Ectodermal cell (in vitro differentiated cells): ENCODE measurements around the gene ZYG11A. TPM values are rescaled to one million over a fixed set of nuclear protein-coding genes. Genes with fewer than 3 reads are reported as not detected.
"Not testable (repeated sequence)": the region's sequence is repeated elsewhere in the genome, so short reads cannot be mapped to it uniquely, and the experiment has no call there.

Experiments used
- H3K27ac ChIP-seq: 2 replicates; pipeline ENCODE4 v1.7.0; 2013; ENCODE audit warnings: mild to moderate bottlenecking, low read depth, low read length; ENCODE audit not compliant: insufficient read depth, poor library complexity, severe bottlenecking
- H3K27me3 ChIP-seq: 2 replicates; pipeline ENCODE4 v1.7.0; 2013; ENCODE audit warnings: mild to moderate bottlenecking, low read length; ENCODE audit not compliant: insufficient read depth, control insufficient read depth, poor library complexity, severe bottlenecking
- H3K36me3 ChIP-seq: one replicate; pipeline ENCODE4 v1.7.0; 2013; ENCODE audit warnings: low read length; ENCODE audit not compliant: control insufficient read depth, insufficient read depth
- H3K4me1 ChIP-seq: one replicate; pipeline ENCODE4 v1.7.0; 2013; ENCODE audit warnings: low read length; ENCODE audit not compliant: control insufficient read depth, insufficient read depth
- H3K4me3 ChIP-seq: 2 replicates; pipeline ENCODE4 v1.7.0; 2013; ENCODE audit warnings: low read depth, low read length, control low read depth; ENCODE audit not compliant: insufficient read depth
- H3K9me3 ChIP-seq: 2 replicates; pipeline ENCODE4 v1.7.0; 2013; ENCODE audit warnings: mild to moderate bottlenecking, low read length, moderate library complexity; ENCODE audit not compliant: control insufficient read depth
- WGBS, 2 experiments: methylation state at CpG; one replicate each; pipeline ENCODE4 v1.1.7; 2013; ENCODE audit warnings: missing lambda C conversion rate in 2 of 2; 5-methylcytosine and 5-hydroxymethylcytosine counted together
- polyA plus RNA-seq, 4 experiments: library from polyadenylated mRNA; stranded (reverse); fragments of 50-300 nt; gene quantifications; one replicate each; pipeline ENCODE4 v1.2.3, GENCODE V29; 2013

ZYG11A gene
- 0.43 TPM for polyA plus RNA-seq (2013, experiment 1 of 4)
- 1.2 TPM for polyA plus RNA-seq (2013, experiment 2 of 4)
- polyA plus RNA-seq (2013, experiment 3 of 4) = 0.43 TPM
- polyA plus RNA-seq (2013, experiment 4 of 4) = 0.24 TPM

DNA sequence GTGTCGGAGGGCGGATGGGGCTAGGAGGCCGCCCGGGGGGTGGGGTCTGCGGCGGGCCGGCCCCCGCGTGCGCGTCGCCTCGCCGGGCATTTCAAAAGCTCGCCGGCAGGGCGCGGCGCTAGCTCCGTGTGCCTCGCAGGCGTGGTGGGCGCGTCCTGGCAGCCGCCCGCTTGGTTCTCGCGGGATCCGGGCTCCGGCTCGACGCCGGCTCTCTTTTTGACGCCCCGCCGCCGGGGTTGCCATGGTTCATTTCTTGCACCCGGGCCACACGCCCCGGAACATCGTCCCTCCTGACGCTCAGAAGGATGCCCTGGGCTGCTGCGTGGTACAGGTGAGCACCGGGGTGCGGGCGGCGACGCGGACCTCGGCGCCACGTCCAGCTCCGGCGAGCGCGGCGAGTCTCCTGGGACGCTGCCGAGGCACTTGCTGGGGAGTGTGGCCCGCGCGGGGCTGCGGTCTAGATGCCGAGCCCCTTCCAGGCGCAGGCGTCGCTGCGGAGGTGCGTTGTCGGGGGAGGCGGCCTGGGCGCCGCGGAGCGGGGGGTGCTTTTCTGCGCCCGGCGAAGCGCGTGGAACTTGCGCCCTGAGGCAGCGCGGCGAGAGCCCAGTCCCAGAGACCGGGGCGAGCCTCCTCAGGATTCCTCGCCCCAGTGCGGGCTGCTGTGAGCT, at the start of gene ZYG11A:
ZYG11A (plus strand) TSS at position 118 of the 668 bp plus-strand sequence; CDS start at position 242, 124 bp downstream.
- Histone ChIP-seq H3K9me3 (no peaks in the 10 kb centered on the region), H3K36me3 (no peaks in the 10 kb centered on the region), H3K27me3 (peaks cover 49% of the 10 kb centered on the region), H3K4me1 (peaks cover 4% of the 10 kb centered on the region), H3K27ac (no peak within 1 kb of the TSS), H3K4me3 (peak within 1 kb of the TSS; percentile 43)
- 1% methylated on average over 88 of the region's 88 CpGs for WGBS, 2 experiments

DNA sequence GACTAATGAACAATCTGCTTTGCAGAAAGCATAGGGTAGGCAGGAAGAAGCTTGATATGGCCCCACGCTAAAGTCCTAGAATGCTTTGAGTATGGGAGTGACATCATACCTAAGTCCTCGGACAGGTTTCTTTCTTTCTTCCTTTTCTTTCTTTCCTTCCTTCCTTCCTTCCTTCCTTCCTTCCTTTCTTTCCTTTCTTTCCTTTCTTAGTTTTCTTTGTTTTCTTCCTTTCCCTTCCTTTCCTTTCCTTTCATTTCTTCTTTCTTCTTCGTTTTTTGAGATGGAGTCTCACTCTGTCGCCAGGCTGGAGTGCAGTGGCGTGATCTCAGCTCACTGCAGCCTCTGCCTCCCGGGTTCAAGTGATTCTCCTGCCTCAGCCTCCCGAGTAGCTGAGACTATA, 48.8 kb upstream of the ZYG11A start:
- H3K27ac ChIP-seq, H3K4me1 ChIP-seq, H3K9me3 ChIP-seq, H3K27me3 ChIP-seq, H3K4me3 ChIP-seq: not testable (repeated sequence)
- WGBS, 2 experiments = 91 to 94% methylated on average over 7 of the region's 7 CpGs
- peaks cover 11% of the 10 kb centered on the region for H3K36me3 ChIP-seq

DNA sequence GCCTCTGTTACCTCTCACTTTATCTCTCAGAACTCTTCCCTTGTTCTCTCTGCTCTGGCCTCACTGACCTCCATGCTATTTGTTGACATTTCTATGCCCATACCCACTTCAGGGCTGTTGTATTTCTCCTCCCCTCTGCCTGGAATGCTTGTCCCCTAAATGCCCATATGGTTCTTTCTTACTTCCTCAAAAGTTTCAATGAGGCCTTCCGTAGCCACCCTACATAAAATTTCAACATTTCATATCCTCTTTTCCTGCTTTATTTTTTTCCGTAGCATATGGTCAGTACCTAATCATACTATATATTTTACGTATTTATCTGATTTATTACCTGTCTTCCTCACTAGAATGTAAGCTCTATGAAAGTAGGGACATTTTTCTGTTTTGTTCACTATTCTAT, 47.1 kb upstream of the ZYG11A start:
- 95 to 99% methylated on average over 2 to 3 of the region's 3 CpGs for WGBS, 2 experiments
- no peaks in the 10 kb centered on the region for H3K27me3 ChIP-seq
- H3K4me1 ChIP-seq = no peaks in the 10 kb centered on the region
- H3K4me3 ChIP-seq = no peak overlapping the region
- no peak overlapping the region for H3K27ac ChIP-seq
- H3K9me3 ChIP-seq = no peaks in the 10 kb centered on the region
- peaks cover 11% of the 10 kb centered on the region for H3K36me3 ChIP-seq

DNA sequence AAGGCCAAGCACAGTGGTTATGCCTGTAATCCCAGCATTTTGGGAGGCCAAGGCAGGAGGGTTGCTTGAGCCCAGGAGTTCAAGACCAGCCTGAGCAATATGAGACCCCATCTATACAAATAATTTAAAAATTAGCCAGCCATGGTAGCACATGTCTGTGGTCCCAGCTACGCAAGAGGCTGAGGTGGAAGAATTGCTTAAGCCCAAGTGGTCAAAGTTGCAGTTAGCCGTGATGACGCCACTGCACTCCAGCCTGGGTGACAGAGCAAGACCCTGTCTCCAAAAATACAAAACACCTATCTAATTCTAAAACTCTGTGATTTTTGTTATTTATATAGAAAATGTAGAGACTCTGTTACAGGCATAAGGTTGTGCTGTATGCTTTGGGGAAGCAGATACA, 44.2 kb upstream of the ZYG11A start:
- no peaks in the 10 kb centered on the region for H3K9me3 ChIP-seq
- H3K4me3 ChIP-seq = no peak overlapping the region
- no peaks in the 10 kb centered on the region for H3K27me3 ChIP-seq
- 91 to 99% methylated on average over 3 of the region's 3 CpGs for WGBS, 2 experiments
- peaks cover 16% of the 10 kb centered on the region for H3K36me3 ChIP-seq
- no peaks in the 10 kb centered on the region for H3K4me1 ChIP-seq
- H3K27ac ChIP-seq = no peak overlapping the region

DNA sequence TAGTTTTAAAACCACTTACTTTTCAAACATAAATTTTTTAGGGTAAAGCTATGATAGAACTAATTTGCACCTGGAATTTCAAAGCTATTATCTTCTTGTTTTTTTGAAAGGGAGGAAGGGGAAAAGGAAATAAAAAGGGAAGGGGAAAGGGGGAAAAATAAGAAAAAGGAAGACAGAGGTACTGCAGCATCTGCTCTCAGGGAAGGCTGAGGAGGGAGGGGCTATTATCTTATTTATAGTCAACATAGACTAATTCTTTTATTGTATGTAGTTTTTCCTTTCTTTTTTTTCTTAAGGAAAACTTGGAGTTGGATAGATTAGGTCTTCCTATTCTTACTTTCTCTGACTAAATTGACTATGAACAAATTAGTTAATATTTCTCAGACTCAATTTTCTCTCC, 41.5 kb upstream of the ZYG11A start:
- Histone ChIP-seq H3K36me3 (peaks cover 16% of the 10 kb centered on the region), H3K27ac (no peak overlapping the region), H3K4me3 (no peak overlapping the region)

DNA sequence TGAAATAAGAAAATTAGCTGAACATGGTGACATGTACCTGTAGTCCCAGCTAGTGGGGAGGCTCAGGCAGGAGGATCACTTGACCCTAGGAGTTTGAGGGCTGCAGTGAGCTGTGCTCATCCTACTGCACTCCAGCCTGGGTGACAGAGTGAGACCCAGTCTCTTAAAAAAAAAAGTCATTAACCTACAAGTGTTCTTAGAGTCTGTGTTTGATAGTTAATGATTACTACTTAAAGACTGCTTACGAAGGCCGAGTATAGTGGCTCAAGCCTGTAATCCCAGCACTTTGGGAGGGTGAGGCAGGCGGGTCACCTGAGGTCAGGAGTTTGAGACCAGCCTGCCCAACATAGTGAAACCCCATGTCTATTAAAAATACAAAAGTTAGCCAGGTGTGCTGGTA, 38.5 kb upstream of the ZYG11A start:
- WGBS, 2 experiments = 94% methylated on average over 3 of the region's 3 CpGs
- not testable (repeated sequence) for H3K36me3 ChIP-seq, H3K4me1 ChIP-seq, H3K4me3 ChIP-seq, H3K27me3 ChIP-seq, H3K9me3 ChIP-seq, H3K27ac ChIP-seq

More for the DNA sequence above, 41.5 kb upstream of the ZYG11A start:
- H3K27me3 ChIP-seq = no peaks in the 10 kb centered on the region
- no peaks in the 10 kb centered on the region for H3K9me3 ChIP-seq
- H3K4me1 ChIP-seq = no peaks in the 10 kb centered on the region

DNA sequence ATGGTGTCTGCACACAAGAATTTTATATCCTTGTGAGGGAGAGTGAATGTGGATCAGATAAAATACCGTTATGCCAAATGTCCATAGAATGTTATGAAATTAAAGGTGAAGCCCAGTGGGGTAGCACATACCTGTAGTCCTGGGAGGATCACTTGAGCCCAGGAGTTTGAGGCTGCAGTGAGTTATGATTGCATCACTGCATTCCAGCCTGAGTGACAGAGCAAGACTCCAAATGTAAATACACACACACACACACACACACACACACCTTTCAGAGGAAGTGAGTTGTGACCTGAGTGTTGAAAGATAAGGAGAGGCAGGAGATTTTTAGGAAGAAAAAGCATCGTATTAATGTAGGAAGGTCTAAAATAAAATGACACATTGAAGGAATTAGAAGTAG, 28.1 kb upstream of the ZYG11A start:
- Histone ChIP-seq H3K9me3 (no peaks in the 10 kb centered on the region), H3K27me3 (no peaks in the 10 kb centered on the region), H3K4me1 (no peaks in the 10 kb centered on the region), H3K27ac (no peak overlapping the region), H3K36me3 (peaks cover 21% of the 10 kb centered on the region), H3K4me3 (no peak overlapping the region)
- WGBS, 2 experiments = 98% methylated on average over 2 of the region's 2 CpGs

DNA sequence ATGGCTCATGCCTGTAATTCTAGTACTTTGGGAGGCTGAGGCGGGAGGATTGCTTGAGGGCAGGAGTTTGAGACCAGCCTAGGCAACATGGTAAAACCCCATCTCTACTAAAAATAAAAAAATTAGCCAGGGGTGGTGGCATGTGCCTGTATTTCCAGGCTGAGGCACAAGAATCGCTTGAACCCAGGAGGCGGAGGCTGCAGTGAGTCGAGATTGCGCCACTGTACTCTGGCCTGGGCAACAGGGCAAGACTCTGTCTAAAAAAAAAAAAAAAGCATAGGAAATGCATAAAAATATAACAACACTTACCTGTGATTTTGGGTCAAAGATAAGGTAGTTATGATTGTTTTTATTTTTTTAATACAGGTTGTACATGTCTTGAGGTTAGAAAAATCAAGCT, 21.7 kb upstream of the ZYG11A start:
- not testable (repeated sequence) for H3K4me1 ChIP-seq, H3K9me3 ChIP-seq, H3K27me3 ChIP-seq, H3K27ac ChIP-seq, H3K4me3 ChIP-seq
- H3K36me3 ChIP-seq = peaks cover 13% of the 10 kb centered on the region
- 92 to 100% methylated on average over 5 of the region's 5 CpGs for WGBS, 2 experiments

DNA sequence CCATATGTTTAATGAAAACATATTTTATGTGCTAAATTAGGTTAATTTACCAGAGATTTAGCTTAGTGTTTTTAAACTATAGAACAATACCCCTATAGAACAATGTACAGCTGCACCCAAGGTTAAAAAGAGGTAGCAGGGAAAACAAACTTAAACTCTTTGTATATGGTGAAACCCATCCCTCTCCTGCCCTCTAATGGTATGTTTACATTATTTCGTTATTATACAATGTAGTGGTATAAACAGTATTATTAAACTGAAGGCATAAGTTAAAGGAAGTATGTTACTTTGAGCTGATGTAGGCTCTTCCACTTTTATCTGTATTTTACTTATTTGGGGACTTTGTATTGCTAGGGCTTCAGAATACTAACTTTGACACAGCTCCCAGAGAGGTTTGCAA, 16.7 kb upstream of the ZYG11A start:
- Histone ChIP-seq H3K4me1 (no peaks in the 10 kb centered on the region), H3K4me3 (no peak overlapping the region), H3K27me3 (no peaks in the 10 kb centered on the region), H3K9me3 (no peaks in the 10 kb centered on the region), H3K27ac (no peak overlapping the region), H3K36me3 (peaks cover 13% of the 10 kb centered on the region)
- WGBS, 2 experiments = no CpG with 5 or more reads among the region's 1 CpG

DNA sequence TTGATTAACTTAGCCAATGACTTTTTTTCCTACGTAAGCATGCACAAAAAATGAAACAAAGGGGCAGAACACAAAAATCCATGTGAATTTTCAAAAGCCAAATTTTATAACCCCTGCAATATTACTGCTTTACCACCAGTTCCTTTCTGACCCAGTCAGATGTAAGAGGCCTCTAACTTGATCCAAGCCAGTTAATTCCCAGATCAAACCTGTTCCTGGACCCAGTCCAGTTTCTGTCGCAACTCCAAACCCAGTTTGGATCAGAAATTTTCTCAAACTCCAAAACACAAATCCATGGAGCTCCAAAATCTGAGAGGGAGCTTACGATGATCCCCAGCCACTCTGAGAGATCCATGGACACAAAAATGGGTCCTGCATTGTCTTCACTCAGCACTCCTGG, 7.8 kb upstream of the ZYG11A start:
- no peaks in the 10 kb centered on the region for H3K9me3 ChIP-seq
- no peak overlapping the region for H3K4me3 ChIP-seq
- H3K36me3 ChIP-seq = no peaks in the 10 kb centered on the region
- no peaks in the 10 kb centered on the region for H3K4me1 ChIP-seq
- no peaks in the 10 kb centered on the region for H3K27me3 ChIP-seq
- WGBS, 2 experiments = 92 to 93% methylated on average over 3 of the region's 3 CpGs
- no peak overlapping the region for H3K27ac ChIP-seq

DNA sequence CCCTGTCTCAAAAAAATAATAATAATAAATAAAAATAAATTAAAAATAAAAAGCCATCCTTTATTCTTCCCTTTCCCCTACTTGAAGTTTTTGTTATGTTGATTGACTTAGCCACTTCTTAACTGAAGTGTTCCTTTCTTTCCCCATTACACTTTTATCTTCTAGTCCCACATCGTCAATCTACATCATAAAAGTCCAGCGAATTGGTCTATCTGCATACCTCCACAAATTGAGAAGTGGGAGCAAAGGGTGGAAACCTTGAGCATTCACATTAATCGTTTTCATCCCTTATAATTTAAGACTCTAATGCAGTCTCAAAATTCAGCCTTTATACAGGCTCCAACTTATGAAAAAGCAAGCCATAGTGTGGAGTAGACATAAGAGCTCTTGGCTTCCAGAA, 6.5 kb upstream of the ZYG11A start:
- no peaks in the 10 kb centered on the region for H3K4me1 ChIP-seq
- no peaks in the 10 kb centered on the region for H3K9me3 ChIP-seq
- no peak overlapping the region for H3K27ac ChIP-seq
- no peaks in the 10 kb centered on the region for H3K36me3 ChIP-seq
- WGBS, 2 experiments = 40 to 42% methylated on average over 3 of the region's 3 CpGs
- H3K4me3 ChIP-seq = no peak overlapping the region
- peaks cover 4% of the 10 kb centered on the region for H3K27me3 ChIP-seq
